ENCODE results near the gene PNKD. TPM values are rescaled to one million over a fixed set of nuclear protein-coding genes. Genes with fewer than 3 reads are reported as not detected.
A peak's percentile ranks its signal among the peaks of the same experiment; 100 is the strongest.

PNKD gene
- total RNA-seq, 1 donor = 17.4 TPM

DNA sequence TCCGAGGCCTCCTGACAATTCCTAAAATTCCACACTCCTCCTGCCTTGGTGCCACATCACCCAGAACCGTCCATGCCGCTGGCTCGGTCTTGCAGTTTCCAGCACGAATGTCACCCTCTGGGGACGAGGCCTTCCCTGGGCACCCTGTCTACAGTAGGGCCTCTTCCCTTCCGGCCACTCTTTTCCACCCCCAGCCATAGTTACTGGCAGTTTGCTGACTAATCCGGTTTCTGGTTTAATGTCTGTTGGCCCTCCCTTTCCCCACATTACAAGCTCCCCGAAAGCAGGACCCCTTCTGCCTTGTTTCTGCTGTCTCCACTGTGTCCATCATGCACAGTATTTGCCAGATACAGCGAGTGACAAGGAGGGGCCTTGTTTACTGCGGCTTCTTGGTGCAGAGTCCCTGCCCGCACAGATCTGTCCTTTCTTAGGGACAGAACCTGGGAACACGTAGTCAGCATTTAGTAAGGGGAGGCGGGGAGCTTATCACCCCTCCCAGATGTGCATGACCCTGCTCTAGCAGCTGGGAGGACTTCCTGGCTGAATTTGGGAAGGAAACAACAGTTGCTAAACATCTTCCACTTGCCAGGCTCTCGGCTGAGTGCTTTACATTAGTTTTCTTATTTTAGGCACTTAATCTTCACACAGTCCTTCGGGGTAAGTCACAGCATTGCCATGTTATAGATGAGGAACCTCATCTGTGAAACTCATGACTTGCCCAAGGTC lies 62.8 kb downstream of the PNKD start:
- TF ChIP-seq CTCF (IDR thresholded peaks at IDR 0.05; ENCODE audit: insufficient read depth, low read length) = no peak
- DNase-seq (ENCODE audit: low read depth) = no peak
- no peak overlapping the region for H3K4me3 ChIP-seq (ENCODE audit: low read depth, low read length)

GRCh38 chr2:218334531-218334930 lies 64.2 kb downstream of the PNKD start:
- no peak for TF ChIP-seq CTCF (IDR thresholded peaks at IDR 0.05; ENCODE audit: insufficient read depth, low read length)
- no peak for DNase-seq (ENCODE audit: low read depth)
- H3K4me3 ChIP-seq (ENCODE audit: low read depth, low read length) = no peak overlapping the region

DNA sequence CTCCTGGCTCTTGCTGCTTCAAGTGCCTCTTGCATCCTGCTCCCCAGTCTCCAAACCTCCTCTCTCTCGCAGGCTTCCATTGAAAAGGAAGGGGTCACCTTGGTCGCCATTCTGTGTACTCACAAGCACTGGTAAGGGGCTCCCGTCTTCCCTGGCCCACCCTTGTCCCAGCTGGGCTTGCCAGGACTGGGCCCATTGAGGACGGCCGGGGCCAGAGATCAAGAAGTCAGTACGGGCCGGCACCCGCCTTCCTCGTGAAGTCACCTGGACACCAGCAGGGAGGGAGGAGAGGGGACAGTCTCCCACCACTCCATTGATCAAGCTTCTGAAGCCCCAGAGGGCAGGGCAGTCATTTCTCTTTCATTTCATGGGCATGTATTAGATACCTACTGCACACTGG lies 70.3 kb downstream of the PNKD start:
- TF ChIP-seq CTCF (IDR thresholded peaks at IDR 0.05; ENCODE audit: insufficient read depth, low read length) = no peak
- no peak overlapping the region for H3K4me3 ChIP-seq (ENCODE audit: low read depth, low read length)
- DNase-seq (ENCODE audit: low read depth) = no peak

DNA sequence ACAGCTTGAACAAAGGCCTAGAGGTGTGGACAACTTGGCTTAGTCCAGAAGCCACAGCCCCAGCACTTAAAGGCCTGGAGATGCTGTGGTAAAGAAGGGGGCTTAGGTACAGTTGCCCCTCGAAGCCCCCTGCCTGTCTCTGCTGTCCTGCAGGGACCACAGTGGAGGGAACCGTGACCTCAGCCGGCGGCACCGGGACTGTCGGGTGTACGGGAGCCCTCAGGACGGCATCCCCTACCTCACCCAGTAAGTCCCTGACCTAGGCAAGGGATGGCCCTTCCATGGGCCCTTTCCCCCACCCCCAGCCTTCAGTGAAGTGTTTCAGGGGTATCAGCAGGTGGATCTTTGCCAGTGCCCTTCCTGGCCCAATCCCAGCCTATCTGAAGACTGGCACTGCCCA lies 71.1 kb downstream of the PNKD start:
- no peak for TF ChIP-seq CTCF (IDR thresholded peaks at IDR 0.05; ENCODE audit: insufficient read depth, low read length)
- no peak for DNase-seq (ENCODE audit: low read depth)
- no peak overlapping the region for H3K4me3 ChIP-seq (ENCODE audit: low read depth, low read length)

GRCh38 chr2:218342837-218343236 lies 72.5 kb downstream of the PNKD start:
- H3K4me3 ChIP-seq (ENCODE audit: low read depth, low read length) = no peak overlapping the region
- TF ChIP-seq CTCF (IDR thresholded peaks at IDR 0.05; ENCODE audit: insufficient read depth, low read length) = no peak
- no peak for DNase-seq (ENCODE audit: low read depth)

GRCh38 chr2:218343591-218343990 lies 73.3 kb downstream of the PNKD start:
- DNase-seq (ENCODE audit: low read depth) = peak; percentile 91
- TF ChIP-seq CTCF (IDR thresholded peaks at IDR 0.05; ENCODE audit: insufficient read depth, low read length) = peak; percentile 10
- no peak overlapping the region for H3K4me3 ChIP-seq (ENCODE audit: low read depth, low read length)

Data from fibroblast of the aortic adventitia (primary cell).